HepG2 (cell line): ENCODE data around the gene PKIG. TPM values are rescaled to one million over a fixed set of nuclear protein-coding genes. Genes with fewer than 3 reads are reported as not detected.
A peak's percentile ranks its signal among the peaks of the same experiment; 100 is the strongest.

Experiments used
- ATAC-seq: fragments of 200-7000 bp; cut with Tn5 transposase; 3 replicates; pipeline ENCODE4 v1.9.1; 2020; ENCODE audit warnings: mild to moderate bottlenecking, moderate library complexity
- BruUV-seq: library from RNA; stranded (reverse); fragments of 400-500 nt; replicated peaks from 2 replicates; lab custom pipeline; 2021; lab: Mats Ljungman, UMichigan
- CTCF ChIA-PET: fragments of 300-600 bp; formaldehyde crosslinking; extraction: SDS; loops from one replicate; lab custom pipeline; 2021; ENCODE audit warnings: low total read pairs, inconsistent platforms, low intra/inter-chr PET ratio; lab: Yijun Ruan, JAX
- POLR2A ChIA-PET: fragments of 350-600 bp; sonication (Branson Sonifier 250); formaldehyde crosslinking; loops from one replicate; lab custom pipeline; 2020; ENCODE audit warnings: antibody characterized with exemption, inconsistent platforms; lab: Yijun Ruan, JAX
- DNase-seq: peaks from one replicate; pipeline ENCODE4 v3.0.0-alpha.2; 2015; ENCODE audit warnings: low spot score
- FAIRE-seq: peaks from 3 replicates; lab custom pipeline; 2011; peaks lifted over from hg19 to GRCh38; lab: Jason Lieb, UNC
- H2AFZ ChIP-seq: one replicate; pipeline ENCODE4 v1.6.1; 2011; ENCODE audit warnings: low read length, inconsistent platforms
- H3K27ac ChIP-seq: fragments of 300-600 bp; 3 replicates; pipeline ENCODE4 v1.8.0; 2011; ENCODE audit warnings: mixed run types, mild to moderate bottlenecking, mixed read lengths, low read length, inconsistent platforms; ENCODE audit not compliant: insufficient read depth; ENCODE audit errors: extremely low read length
- H3K27me3 ChIP-seq, 2 experiments: fragments of 200-600 bp in 1 of 2; 2 replicates in 1 of 2; 3 replicates in 1 of 2; pipeline versions ENCODE4 v1.6.0 to v1.8.0; 2011; ENCODE audit warnings: low read length in 2 of 2, mild to moderate bottlenecking in 2 of 2, moderate library complexity in 2 of 2, inconsistent platforms in 1 of 2; ENCODE audit not compliant: insufficient read depth in 2 of 2, control insufficient read depth in 1 of 2
- H3K36me3 ChIP-seq, 2 experiments: fragments of 200-600 bp in 1 of 2; replicated peaks in 1 of 2; 2 replicates in 1 of 2; 3 replicates in 1 of 2; pipeline versions ENCODE4 v1.5.1 to v1.8.0; 2011; ENCODE audit warnings: low read length in 2 of 2, inconsistent platforms in 1 of 2; ENCODE audit not compliant: insufficient read depth in 2 of 2, control insufficient read depth in 1 of 2
- H3K4me1 ChIP-seq: 2 replicates; pipeline ENCODE4 v1.5.1; 2012; ENCODE audit warnings: low read length, inconsistent platforms; ENCODE audit not compliant: insufficient read depth
- H3K4me2 ChIP-seq: 2 replicates; pipeline ENCODE4 v1.6.0; 2011; ENCODE audit warnings: low read depth, low read length, inconsistent platforms
- H3K4me3 ChIP-seq, 3 experiments: fragments of 200-600 bp in 1 of 3; sonication (generic), shearing (Covaris generic) in 1 of 3; replicated peaks in 1 of 3; 2 replicates each; pipeline ENCODE4 v1.5.1; 2011 to 2016; ENCODE audit warnings: low read length in 3 of 3, inconsistent platforms in 2 of 3, low read depth in 2 of 3, mild to moderate bottlenecking in 2 of 3, control low read depth in 1 of 3, mixed read lengths in 1 of 3; ENCODE audit not compliant: insufficient read depth in 1 of 3
- H3K79me2 ChIP-seq: one replicate; pipeline ENCODE4 v1.6.1; 2011; ENCODE audit warnings: low read length, inconsistent platforms; ENCODE audit not compliant: insufficient read depth
- H3K9ac ChIP-seq: 2 replicates; pipeline ENCODE4 v1.6.0; 2011; ENCODE audit warnings: mild to moderate bottlenecking, low read depth, low read length, inconsistent platforms; ENCODE audit not compliant: insufficient read depth
- H3K9me3 ChIP-seq: 2 replicates; pipeline ENCODE4 v1.5.1; 2012; ENCODE audit warnings: mild to moderate bottlenecking, low read length
- H4K20me1 ChIP-seq: 2 replicates; pipeline ENCODE4 v1.6.0; 2011; ENCODE audit warnings: inconsistent platforms, mild to moderate bottlenecking, low read length, moderate library complexity; ENCODE audit not compliant: insufficient read depth
- ELF4 ChIP-seq: sonication (generic); formaldehyde crosslinking; IDR thresholded peaks from 2 replicates; pipeline ENCODE4 v1.5.0; 2020; ENCODE audit warnings: missing genetic modification reagents, mild to moderate bottlenecking, moderate library complexity, borderline replicate concordance
- GTF3A ChIP-seq: sonication (generic); formaldehyde crosslinking; conservative IDR thresholded peaks from 2 replicates; pipeline ENCODE4 v1.4.0; 2020; ENCODE audit warnings: mild to moderate bottlenecking, missing genetic modification reagents
- RXRA ChIP-seq: sonication (generic); formaldehyde crosslinking; IDR thresholded peaks from 2 replicates; pipeline ENCODE4 v1.5.1; 2020; ENCODE audit warnings: missing genetic modification reagents
- SMC3 ChIP-seq: IDR thresholded peaks from 2 replicates; pipeline ENCODE4 v1.6.1; 2011; ENCODE audit warnings: low read length, improper control_type of control experiment
- XRCC5 ChIP-seq: fragments of 200-400 bp; formaldehyde crosslinking; optimal IDR thresholded peaks from 2 replicates; pipeline ENCODE3; 2017; ENCODE audit warnings: mild to moderate bottlenecking, low read length
- ZNF282 ChIP-seq: fragments of 450-650 bp; IDR thresholded peaks from 2 replicates; pipeline ENCODE4 v1.6.1; 2018; ENCODE audit not compliant: partially characterized antibody
- ZNF564 ChIP-seq: sonication (generic); formaldehyde crosslinking; IDR thresholded peaks from 2 replicates; pipeline ENCODE4 v1.8.1; 2023; ENCODE audit warnings: mild to moderate bottlenecking, missing genetic modification reagents
- ZNF839 ChIP-seq: sonication (generic); formaldehyde crosslinking; IDR thresholded peaks from 2 replicates; pipeline ENCODE4 v1.4.0; 2020; ENCODE audit warnings: missing genetic modification reagents, mild to moderate bottlenecking, borderline replicate concordance
- WGBS: methylation state at CpG from one replicate; pipeline ENCODE4 v1.1.6; 2017; ENCODE audit warnings: low lambda C conversion rate; 5-methylcytosine and 5-hydroxymethylcytosine counted together
- in situ Hi-C: cut with HindIII; loops from 2 replicates; pipeline ENCODE4 v1.10.0; 2017; ENCODE audit warnings: low pct_unique_long_range_greater_than_20kb; ENCODE audit not compliant: extremely low pct_ligation_motif_present
- intact Hi-C: fragments of 100-400 bp; cut with micrococcal nuclease; formaldehyde crosslinking; loops from one replicate; pipeline ENCODE4 v1.10.0; 2022; ENCODE audit not compliant: unreplicated experiment
- polyA plus RNA-seq, 8 experiments: library from polyadenylated mRNA; depleted of rRNA in 3 of 8; stranded (reverse) in 7 of 8; unstranded in 1 of 8; fragments of >200 nt; fragmentation: Illumina TruSeq in 4 of 8; extraction: Trizol in 4 of 8; gene quantifications; 2 replicates each; pipeline versions ENCODE4 v1.2.1 to v1.2.3, GENCODE V29; 2011 to 2016; ENCODE audit warnings: low read depth in 4 of 8, missing spikeins in 1 of 8, mixed read lengths in 1 of 8; ENCODE audit not compliant: insufficient read depth in 1 of 8
- total RNA-seq, 5 experiments: library from RNA; depleted of rRNA; stranded (reverse); fragments of >200 nt; fragmentation: Illumina TruSeq; extraction: Trizol; gene quantifications; 2 replicates each; pipeline ENCODE4 v1.2.3, GENCODE V29; 2016; ENCODE audit warnings: low read depth in 1 of 5
- TF ChIP-seq, protein P1 (sequence below): sonication (generic); formaldehyde crosslinking; IDR thresholded peaks from 2 replicates; pipeline ENCODE4 v1.5.0; 2020; ENCODE audit warnings: mild to moderate bottlenecking, missing genetic modification reagents, moderate library complexity
- TF ChIP-seq, protein P2 (sequence below): sonication (generic); formaldehyde crosslinking; IDR thresholded peaks from 2 replicates; pipeline ENCODE4 v1.5.0; 2020; ENCODE audit warnings: missing genetic modification reagents

Gene PKIG
- total and polyA plus RNA-seq, 2 of the 13 experiments (the other 11 are each of a cell fraction or from before 2014, with no cell fraction given): 30.8 to 44.5 TPM

DNA sequence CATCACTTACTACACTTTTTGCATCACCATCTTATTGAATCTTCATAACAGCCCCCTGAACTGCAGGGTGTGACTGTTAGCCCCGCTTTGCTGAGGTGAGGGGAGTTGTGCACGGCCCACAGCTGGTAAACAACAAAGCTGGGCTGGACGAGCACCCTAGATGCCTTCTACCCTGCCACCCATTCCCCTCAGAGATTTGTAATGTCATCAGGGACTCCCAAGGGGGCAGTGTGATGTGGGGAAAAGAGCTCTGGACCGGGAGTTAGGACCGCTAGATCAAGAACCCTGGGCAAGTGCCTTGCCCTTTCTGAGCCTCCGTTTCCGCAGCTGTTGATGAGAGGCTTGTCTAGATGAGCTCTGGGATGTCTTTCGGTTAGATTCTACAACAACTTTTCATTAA is 20.9 kb downstream of the PKIG start:
- CTCF ChIA-PET: no interaction called here
- in situ Hi-C loops: no loop called here
- Histone ChIP-seq H3K9ac (no peak overlapping the region), H3K27me3 (no peaks in the 10 kb centered on the region), H3K4me2 (no peak overlapping the region), H2AFZ (no peak overlapping the region), H3K27ac (no peak overlapping the region), H3K9me3 (no peaks in the 10 kb centered on the region)
- 77% methylated on average over 8 of the region's 8 CpGs for WGBS
- peak; percentile 27 for DNase-seq
- no peak for FAIRE-seq
- TF ChIP-seq SMC3 (0 out of 2 replicates have a peak, but pooled peaks have one; percentile 5), ZNF282 (no peak), XRCC5 (peak; percentile 35)
- TF ChIP-seq, protein P1, sequence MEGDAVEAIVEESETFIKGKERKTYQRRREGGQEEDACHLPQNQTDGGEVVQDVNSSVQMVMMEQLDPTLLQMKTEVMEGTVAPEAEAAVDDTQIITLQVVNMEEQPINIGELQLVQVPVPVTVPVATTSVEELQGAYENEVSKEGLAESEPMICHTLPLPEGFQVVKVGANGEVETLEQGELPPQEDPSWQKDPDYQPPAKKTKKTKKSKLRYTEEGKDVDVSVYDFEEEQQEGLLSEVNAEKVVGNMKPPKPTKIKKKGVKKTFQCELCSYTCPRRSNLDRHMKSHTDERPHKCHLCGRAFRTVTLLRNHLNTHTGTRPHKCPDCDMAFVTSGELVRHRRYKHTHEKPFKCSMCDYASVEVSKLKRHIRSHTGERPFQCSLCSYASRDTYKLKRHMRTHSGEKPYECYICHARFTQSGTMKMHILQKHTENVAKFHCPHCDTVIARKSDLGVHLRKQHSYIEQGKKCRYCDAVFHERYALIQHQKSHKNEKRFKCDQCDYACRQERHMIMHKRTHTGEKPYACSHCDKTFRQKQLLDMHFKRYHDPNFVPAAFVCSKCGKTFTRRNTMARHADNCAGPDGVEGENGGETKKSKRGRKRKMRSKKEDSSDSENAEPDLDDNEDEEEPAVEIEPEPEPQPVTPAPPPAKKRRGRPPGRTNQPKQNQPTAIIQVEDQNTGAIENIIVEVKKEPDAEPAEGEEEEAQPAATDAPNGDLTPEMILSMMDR (CRISPR knock-in tag): peak; percentile 50
- TF ChIP-seq, all 625 proteins: peak for 3
- Histone ChIP-seq H4K20me1 (no peaks in the 10 kb centered on the region), H3K4me3 (no peak overlapping the region), H3K79me2 (no peaks in the 10 kb centered on the region), H3K4me1 (peaks cover 25% of the 10 kb centered on the region), H3K36me3 (no peaks in the 10 kb centered on the region)
- intact Hi-C loops: no loop called here
- ATAC-seq: peak; percentile 65
- no TSS peak for BruUV-seq
- POLR2A ChIA-PET: no interaction called here

- H4K20me1 ChIP-seq: no peaks in the 10 kb centered on the region
- no peak for DNase-seq
- 94% methylated on average over 5 of the region's 5 CpGs for WGBS
- H3K9me3 ChIP-seq: no peaks in the 10 kb centered on the region
- no peak for ATAC-seq
- CTCF ChIA-PET: no interaction called here
- H3K27ac ChIP-seq: no peak overlapping the region
- H3K79me2 ChIP-seq: no peaks in the 10 kb centered on the region
- in situ Hi-C loops: loop anchor here (5.0 kb wide), 1 partner anchor 130 kb away; the partner anchor contains the start of gene TTPAL
- H3K4me2 ChIP-seq: no peak overlapping the region
- no peaks in the 10 kb centered on the region for H3K36me3 ChIP-seq
- no peak overlapping the region for H3K4me3 ChIP-seq
- intact Hi-C loops: loop anchor here (5.0 kb wide), 1 partner anchor 215 kb away; no protein-coding TSS in a partner anchor
- no peak for FAIRE-seq
- H3K9ac ChIP-seq: no peak overlapping the region
- peak; percentile 97 for TF ChIP-seq ZNF564 (CRISPR knock-in tag)
- TF ChIP-seq RXRA (CRISPR knock-in tag): no peak
- no peak for TF ChIP-seq ZNF839
- TF ChIP-seq, protein P2, sequence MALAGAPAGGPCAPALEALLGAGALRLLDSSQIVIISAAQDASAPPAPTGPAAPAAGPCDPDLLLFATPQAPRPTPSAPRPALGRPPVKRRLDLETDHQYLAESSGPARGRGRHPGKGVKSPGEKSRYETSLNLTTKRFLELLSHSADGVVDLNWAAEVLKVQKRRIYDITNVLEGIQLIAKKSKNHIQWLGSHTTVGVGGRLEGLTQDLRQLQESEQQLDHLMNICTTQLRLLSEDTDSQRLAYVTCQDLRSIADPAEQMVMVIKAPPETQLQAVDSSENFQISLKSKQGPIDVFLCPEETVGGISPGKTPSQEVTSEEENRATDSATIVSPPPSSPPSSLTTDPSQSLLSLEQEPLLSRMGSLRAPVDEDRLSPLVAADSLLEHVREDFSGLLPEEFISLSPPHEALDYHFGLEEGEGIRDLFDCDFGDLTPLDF (CRISPR knock-in tag): no peak
- TF ChIP-seq ELF4: no peak
- TF ChIP-seq GTF3A: no peak
- POLR2A ChIA-PET: no interaction called here
- H2AFZ ChIP-seq: no peak overlapping the region
- no TSS peak for BruUV-seq
- no peaks in the 10 kb centered on the region; a peak in 1 of 5 replicates for H3K27me3 ChIP-seq
- H3K4me1 ChIP-seq: peaks cover 20% of the 10 kb centered on the region
These were observed 24.5 kb downstream of the PKIG start for GRCh38 chr20:44606725-44607441.
